OCI-LY1 (cell line): Measurements from ENCODE around the gene NMT2.

ENCODE experiments used
- H2AFZ ChIP-seq: fragments of 200-600 bp; sonication (generic), shearing (Covaris generic); 2 replicates; pipeline ENCODE4 v1.6.0; 2014; ENCODE audit warnings: antibody characterized with exemption, mild to moderate bottlenecking, low read length
- H3F3A ChIP-seq: fragments of 200-600 bp; sonication (generic), shearing (Covaris generic); 2 replicates; pipeline ENCODE4 v1.6.0; 2014; ENCODE audit warnings: mild to moderate bottlenecking, antibody characterized with exemption, low read length, moderate library complexity; ENCODE audit not compliant: insufficient read depth
- H3K27ac ChIP-seq: fragments of 200-600 bp; sonication (generic); 2 replicates; pipeline ENCODE4 v1.5.1; 2014; ENCODE audit warnings: low read length, mixed run types, mild to moderate bottlenecking, low read depth; ENCODE audit not compliant: poor library complexity, severe bottlenecking
- H3K27me3 ChIP-seq: fragments of 200-600 bp; sonication (generic); 2 replicates; pipeline ENCODE4 v1.6.0; 2014; ENCODE audit warnings: antibody characterized with exemption, mild to moderate bottlenecking, low read length, moderate library complexity; ENCODE audit not compliant: insufficient read depth
- H3K36me3 ChIP-seq: fragments of 200-600 bp; sonication (generic); 2 replicates; pipeline ENCODE4 v1.6.1; 2014; ENCODE audit warnings: mild to moderate bottlenecking, antibody characterized with exemption, low read length, moderate library complexity, mixed read lengths; ENCODE audit not compliant: insufficient read depth
- H3K4me1 ChIP-seq: fragments of 200-600 bp; sonication (generic); 2 replicates; pipeline ENCODE4 v1.5.1; 2014; ENCODE audit warnings: mild to moderate bottlenecking, low read length, moderate library complexity; ENCODE audit not compliant: insufficient read depth, severe bottlenecking
- H3K4me2 ChIP-seq: fragments of 200-600 bp; sonication (generic), shearing (Covaris generic); 2 replicates; pipeline ENCODE4 v1.6.1; 2014; ENCODE audit warnings: low read length
- H3K4me3 ChIP-seq: fragments of 200-600 bp; sonication (generic); 2 replicates; pipeline ENCODE4 v1.5.1; 2014; ENCODE audit warnings: low read length, low read depth, mild to moderate bottlenecking, mixed read lengths; ENCODE audit not compliant: poor library complexity, severe bottlenecking
- H3K79me2 ChIP-seq: fragments of 200-600 bp; shearing (Covaris generic); 2 replicates; pipeline ENCODE4 v1.6.1; 2016; ENCODE audit warnings: mixed run types, low read length, mixed read lengths; ENCODE audit not compliant: insufficient read depth
- H3K9ac ChIP-seq: fragments of 200-600 bp; sonication (generic), shearing (Covaris generic); 2 replicates; pipeline ENCODE4 v1.6.1; 2014; ENCODE audit warnings: mild to moderate bottlenecking, low read length, mixed read lengths
- H3K9me2 ChIP-seq: fragments of 200-600 bp; sonication (generic), shearing (Covaris generic); 2 replicates; pipeline ENCODE4 v1.6.1; 2014; ENCODE audit warnings: low read depth, mild to moderate bottlenecking, low read length, mixed read lengths
- H3K9me3 ChIP-seq: fragments of 200-600 bp; shearing (Covaris generic); 2 replicates; pipeline ENCODE4 v1.6.1; 2014; ENCODE audit warnings: low read length, mixed read lengths
- H4K20me1 ChIP-seq: fragments of 200-600 bp; sonication (generic), shearing (Covaris generic); 2 replicates; pipeline ENCODE4 v1.6.0; 2016; ENCODE audit warnings: mild to moderate bottlenecking, low read length; ENCODE audit not compliant: insufficient read depth
- CTCF ChIP-seq: fragments of 200-600 bp; sonication (generic), shearing (Covaris generic); IDR thresholded peaks from 2 replicates; pipeline ENCODE4 v1.5.1; 2017; ENCODE audit warnings: mild to moderate bottlenecking, antibody characterized with exemption, low read length, moderate library complexity, mixed read lengths
- EZH2 ChIP-seq: fragments of 200-600 bp; sonication (generic), shearing (Covaris generic); IDR thresholded peaks from 2 replicates; pipeline ENCODE4 v1.8.0; 2017; ENCODE audit warnings: borderline replicate concordance, mixed run types, mild to moderate bottlenecking, antibody characterized with exemption, low read length, moderate library complexity, mixed read lengths

Gene NMT2

GRCh38 chr10:15112657-15113056, 55.8 kb downstream of the NMT2 start:
- H3K9ac ChIP-seq = no peak overlapping the region
- H3K9me2 ChIP-seq = no peaks in the 10 kb centered on the region
- no peaks in the 10 kb centered on the region for H3F3A ChIP-seq
- no peak overlapping the region for H3K4me2 ChIP-seq
- H3K36me3 ChIP-seq = no peaks in the 10 kb centered on the region; the same call in 1 of the 2 replicates
- H3K4me3 ChIP-seq = no peak overlapping the region
- no peaks in the 10 kb centered on the region for H3K79me2 ChIP-seq
- H3K27me3 ChIP-seq = no peaks in the 10 kb centered on the region
- no peaks in the 10 kb centered on the region for H3K4me1 ChIP-seq
- H3K9me3 ChIP-seq = no peaks in the 10 kb centered on the region
- H2AFZ ChIP-seq = no peak overlapping the region
- no peak overlapping the region for H3K27ac ChIP-seq
- no peak for TF ChIP-seq EZH2
- TF ChIP-seq CTCF = no peak
- H4K20me1 ChIP-seq = no peaks in the 10 kb centered on the region

DNA sequence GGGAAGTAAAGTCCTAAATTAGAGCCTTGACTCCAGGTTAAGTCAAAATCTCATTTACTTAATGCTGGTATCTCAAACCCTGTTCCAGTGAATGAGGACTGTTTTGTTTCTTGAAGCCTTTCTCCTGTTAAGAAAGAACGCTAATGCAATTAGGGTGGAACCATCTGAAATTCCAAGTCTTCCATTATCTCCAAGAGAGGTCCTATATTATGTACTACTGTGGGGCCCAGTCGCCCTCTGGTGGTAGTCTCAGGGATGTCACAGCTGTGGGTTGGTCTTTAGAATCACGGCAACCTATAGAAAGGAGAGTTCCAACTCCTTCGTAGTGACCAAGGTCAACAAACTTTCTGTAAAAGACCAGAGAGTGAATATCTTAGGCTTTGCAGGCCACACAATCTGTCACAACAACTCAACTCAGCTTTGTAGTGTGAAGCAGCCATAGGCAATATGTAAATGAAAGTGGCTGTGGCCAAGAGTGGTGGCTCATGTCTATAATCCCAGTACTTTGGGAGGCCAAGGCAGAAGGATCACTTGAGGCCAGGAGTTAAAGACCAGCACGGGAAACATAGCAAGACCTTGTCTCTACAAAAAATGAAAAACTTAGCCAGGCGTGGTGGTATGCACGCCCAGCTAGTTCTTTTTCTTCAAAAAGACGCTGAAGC, 62.0 kb downstream of the NMT2 start:
- H3K36me3 ChIP-seq = peaks cover 42% of the 10 kb centered on the region

GRCh38 chr10:15103513-15103912, 65.0 kb downstream of the NMT2 start:
- Histone ChIP-seq H3F3A (0 out of 2 replicates have a peak, but pooled peaks cover 7% of the 10 kb centered on the region), H3K4me1 (peaks cover 6% of the 10 kb centered on the region), H3K27ac (no peak overlapping the region), H2AFZ (no peak overlapping the region), H3K9ac (no peak overlapping the region), H3K9me2 (no peaks in the 10 kb centered on the region), H3K36me3 (peaks cover 49% of the 10 kb centered on the region), H3K27me3 (no peaks in the 10 kb centered on the region), H3K9me3 (no peaks in the 10 kb centered on the region), H4K20me1 (no peaks in the 10 kb centered on the region), H3K79me2 (peaks cover 15% of the 10 kb centered on the region; the same call in 1 of the 2 replicates), H3K4me3 (no peak overlapping the region), H3K4me2 (no peak overlapping the region)
- TF ChIP-seq EZH2 (no peak), CTCF (no peak)

More for the DNA sequence above, 62.0 kb downstream of the NMT2 start:
- Histone ChIP-seq H4K20me1 (no peaks in the 10 kb centered on the region), H3K4me3 (no peak overlapping the region), H2AFZ (no peak overlapping the region), H3F3A (0 out of 2 replicates have a peak, but pooled peaks cover 7% of the 10 kb centered on the region), H3K9me3 (no peaks in the 10 kb centered on the region), H3K4me2 (no peak overlapping the region), H3K9me2 (no peaks in the 10 kb centered on the region), H3K27me3 (no peaks in the 10 kb centered on the region), H3K27ac (no peak overlapping the region), H3K9ac (no peak overlapping the region), H3K4me1 (no peaks in the 10 kb centered on the region), H3K79me2 (no peaks in the 10 kb centered on the region)
- TF ChIP-seq EZH2 (no peak), CTCF (peak; percentile 94)
